DOHH2 (cell line): Measurements from ENCODE around the gene ROBO1.

Experiments used
- EZH2phosphoT487 ChIP-seq: fragments of 200-600 bp; sonication (generic); IDR thresholded peaks from 2 replicates; pipeline ENCODE4 v1.6.1; 2017; ENCODE audit warnings: borderline replicate concordance, mild to moderate bottlenecking, antibody characterized with exemption, low read length, moderate library complexity, mixed read lengths
- TF ChIP-seq, protein P1 (sequence below): fragments of 200-600 bp; sonication (generic); IDR thresholded peaks from one replicate; pipeline ENCODE4 v1.5.1; 2014; ENCODE audit warnings: antibody characterized with exemption, mild to moderate bottlenecking, low read depth, low read length; ENCODE audit not compliant: poor library complexity, severe bottlenecking

DNA sequence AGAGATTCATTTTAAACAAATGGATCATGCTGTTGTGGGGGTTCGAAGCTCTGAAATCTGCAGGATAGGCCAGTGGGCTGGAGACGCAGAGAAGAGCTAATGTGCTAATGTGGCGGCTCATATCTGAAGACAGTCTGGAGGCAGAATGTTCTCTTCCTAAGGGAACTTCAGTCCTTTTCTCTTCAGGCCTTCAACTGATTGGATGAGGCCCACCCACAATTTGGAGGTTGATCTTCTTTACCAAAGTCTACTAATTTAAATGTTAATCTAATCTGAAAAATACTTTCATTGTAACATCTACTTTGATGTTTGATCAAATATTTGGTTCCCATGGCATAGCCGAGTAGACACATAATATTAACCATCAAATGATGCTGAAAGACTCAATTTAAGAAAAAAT is 940.2 kb downstream of the ROBO1 start:
- TF ChIP-seq, protein P1, sequence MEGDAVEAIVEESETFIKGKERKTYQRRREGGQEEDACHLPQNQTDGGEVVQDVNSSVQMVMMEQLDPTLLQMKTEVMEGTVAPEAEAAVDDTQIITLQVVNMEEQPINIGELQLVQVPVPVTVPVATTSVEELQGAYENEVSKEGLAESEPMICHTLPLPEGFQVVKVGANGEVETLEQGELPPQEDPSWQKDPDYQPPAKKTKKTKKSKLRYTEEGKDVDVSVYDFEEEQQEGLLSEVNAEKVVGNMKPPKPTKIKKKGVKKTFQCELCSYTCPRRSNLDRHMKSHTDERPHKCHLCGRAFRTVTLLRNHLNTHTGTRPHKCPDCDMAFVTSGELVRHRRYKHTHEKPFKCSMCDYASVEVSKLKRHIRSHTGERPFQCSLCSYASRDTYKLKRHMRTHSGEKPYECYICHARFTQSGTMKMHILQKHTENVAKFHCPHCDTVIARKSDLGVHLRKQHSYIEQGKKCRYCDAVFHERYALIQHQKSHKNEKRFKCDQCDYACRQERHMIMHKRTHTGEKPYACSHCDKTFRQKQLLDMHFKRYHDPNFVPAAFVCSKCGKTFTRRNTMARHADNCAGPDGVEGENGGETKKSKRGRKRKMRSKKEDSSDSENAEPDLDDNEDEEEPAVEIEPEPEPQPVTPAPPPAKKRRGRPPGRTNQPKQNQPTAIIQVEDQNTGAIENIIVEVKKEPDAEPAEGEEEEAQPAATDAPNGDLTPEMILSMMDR = no peak
- no peak for TF ChIP-seq EZH2phosphoT487
